HepG2 (cell line): ENCODE results near the gene SUPT4H1. TPM values are rescaled to one million over a fixed set of nuclear protein-coding genes. Genes with fewer than 3 reads are reported as not detected.

ENCODE experiments used
- ATAC-seq: fragments of 200-7000 bp; cut with Tn5 transposase; 3 replicates; pipeline ENCODE4 v1.9.1; 2020; ENCODE audit warnings: mild to moderate bottlenecking, moderate library complexity
- BruUV-seq: library from RNA; stranded (reverse); fragments of 400-500 nt; replicated peaks from 2 replicates; lab custom pipeline; 2021; lab: Mats Ljungman, UMichigan
- CTCF ChIA-PET: fragments of 300-600 bp; formaldehyde crosslinking; extraction: SDS; loops from one replicate; lab custom pipeline; 2021; ENCODE audit warnings: low total read pairs, inconsistent platforms, low intra/inter-chr PET ratio; lab: Yijun Ruan, JAX
- POLR2A ChIA-PET: fragments of 350-600 bp; sonication (Branson Sonifier 250); formaldehyde crosslinking; loops from one replicate; lab custom pipeline; 2020; ENCODE audit warnings: antibody characterized with exemption, inconsistent platforms; lab: Yijun Ruan, JAX
- DNase-seq: peaks from one replicate; pipeline ENCODE4 v3.0.0-alpha.2; 2015; ENCODE audit warnings: low spot score
- FAIRE-seq: peaks from 3 replicates; lab custom pipeline; 2011; peaks lifted over from hg19 to GRCh38; lab: Jason Lieb, UNC
- H2AFZ ChIP-seq: one replicate; pipeline ENCODE4 v1.6.1; 2011; ENCODE audit warnings: low read length, inconsistent platforms
- H3K27ac ChIP-seq: fragments of 300-600 bp; 3 replicates; pipeline ENCODE4 v1.8.0; 2011; ENCODE audit warnings: mixed run types, mild to moderate bottlenecking, mixed read lengths, low read length, inconsistent platforms; ENCODE audit not compliant: insufficient read depth; ENCODE audit errors: extremely low read length
- H3K27me3 ChIP-seq, 2 experiments: fragments of 200-600 bp in 1 of 2; 2 replicates in 1 of 2; 3 replicates in 1 of 2; pipeline versions ENCODE4 v1.6.0 to v1.8.0; 2011; ENCODE audit warnings: low read length in 2 of 2, mild to moderate bottlenecking in 2 of 2, moderate library complexity in 2 of 2, inconsistent platforms in 1 of 2; ENCODE audit not compliant: insufficient read depth in 2 of 2, control insufficient read depth in 1 of 2
- H3K36me3 ChIP-seq, 2 experiments: fragments of 200-600 bp in 1 of 2; replicated peaks in 1 of 2; 2 replicates in 1 of 2; 3 replicates in 1 of 2; pipeline versions ENCODE4 v1.5.1 to v1.8.0; 2011; ENCODE audit warnings: low read length in 2 of 2, inconsistent platforms in 1 of 2; ENCODE audit not compliant: insufficient read depth in 2 of 2, control insufficient read depth in 1 of 2
- H3K4me1 ChIP-seq: 2 replicates; pipeline ENCODE4 v1.5.1; 2012; ENCODE audit warnings: low read length, inconsistent platforms; ENCODE audit not compliant: insufficient read depth
- H3K4me2 ChIP-seq: 2 replicates; pipeline ENCODE4 v1.6.0; 2011; ENCODE audit warnings: low read depth, low read length, inconsistent platforms
- H3K4me3 ChIP-seq, 3 experiments: fragments of 200-600 bp in 1 of 3; sonication (generic), shearing (Covaris generic) in 1 of 3; replicated peaks in 1 of 3; 2 replicates each; pipeline ENCODE4 v1.5.1; 2011 to 2016; ENCODE audit warnings: low read length in 3 of 3, inconsistent platforms in 2 of 3, low read depth in 2 of 3, mild to moderate bottlenecking in 2 of 3, control low read depth in 1 of 3, mixed read lengths in 1 of 3; ENCODE audit not compliant: insufficient read depth in 1 of 3
- H3K79me2 ChIP-seq: one replicate; pipeline ENCODE4 v1.6.1; 2011; ENCODE audit warnings: low read length, inconsistent platforms; ENCODE audit not compliant: insufficient read depth
- H3K9ac ChIP-seq: 2 replicates; pipeline ENCODE4 v1.6.0; 2011; ENCODE audit warnings: mild to moderate bottlenecking, low read depth, low read length, inconsistent platforms; ENCODE audit not compliant: insufficient read depth
- H3K9me3 ChIP-seq: 2 replicates; pipeline ENCODE4 v1.5.1; 2012; ENCODE audit warnings: mild to moderate bottlenecking, low read length
- H4K20me1 ChIP-seq: 2 replicates; pipeline ENCODE4 v1.6.0; 2011; ENCODE audit warnings: inconsistent platforms, mild to moderate bottlenecking, low read length, moderate library complexity; ENCODE audit not compliant: insufficient read depth
- CENPT ChIP-seq: sonication (generic); formaldehyde crosslinking; IDR thresholded peaks from 2 replicates; pipeline ENCODE4 v1.8.0; 2022; ENCODE audit warnings: low read depth, mild to moderate bottlenecking, moderate library complexity, missing genetic modification reagents
- EP300 ChIP-seq, 3 experiments: sonication (generic) in 1 of 3; formaldehyde crosslinking in 1 of 3; IDR thresholded peaks; 2 replicates each; pipeline versions ENCODE4 v1.5.1 to v1.6.1; 2011 to 2020; ENCODE audit warnings: low read depth in 2 of 3, low read length in 2 of 3, borderline replicate concordance in 1 of 3, improper control_type of control experiment in 1 of 3, mild to moderate bottlenecking in 1 of 3, missing genetic modification reagents in 1 of 3, moderate library complexity in 1 of 3
- ETV5 ChIP-seq: IDR thresholded peaks from 2 replicates; pipeline ENCODE4 v1.6.1; 2018; ENCODE audit warnings: missing biosample characterization, missing genetic modification reagents, inconsistent platforms, borderline replicate concordance
- FOXA3 ChIP-seq: IDR thresholded peaks from 2 replicates; pipeline ENCODE4 v1.6.1; 2016; ENCODE audit warnings: missing genetic modification reagents, missing compliant biosample characterization
- GTF3A ChIP-seq: sonication (generic); formaldehyde crosslinking; conservative IDR thresholded peaks from 2 replicates; pipeline ENCODE4 v1.4.0; 2020; ENCODE audit warnings: mild to moderate bottlenecking, missing genetic modification reagents
- HIVEP1 ChIP-seq: sonication (generic); formaldehyde crosslinking; IDR thresholded peaks from 2 replicates; pipeline ENCODE4 v1.4.0; 2020; ENCODE audit warnings: mild to moderate bottlenecking, missing genetic modification reagents
- KDM5A ChIP-seq: fragments of 200-600 bp; sonication (generic); IDR thresholded peaks from 2 replicates; pipeline ENCODE4 v1.7.0; 2018; ENCODE audit warnings: antibody characterized with exemption, mild to moderate bottlenecking, low read length, borderline replicate concordance
- KDM5B ChIP-seq: sonication (generic); formaldehyde crosslinking; IDR thresholded peaks from 2 replicates; pipeline ENCODE4 v1.4.0; 2020; ENCODE audit warnings: missing genetic modification reagents, mild to moderate bottlenecking, borderline replicate concordance
- KLF12 ChIP-seq: sonication (generic); formaldehyde crosslinking; IDR thresholded peaks from 2 replicates; pipeline ENCODE4 v1.4.0; 2020; ENCODE audit warnings: missing genetic modification reagents, borderline replicate concordance
- SRY ChIP-seq: sonication (generic); formaldehyde crosslinking; IDR thresholded peaks from 2 replicates; pipeline ENCODE4 v1.8.0; 2022; ENCODE audit warnings: mild to moderate bottlenecking, missing genetic modification reagents
- ZNF496 ChIP-seq: sonication (generic); formaldehyde crosslinking; IDR thresholded peaks from 2 replicates; pipeline ENCODE4 v1.8.1; 2023; ENCODE audit warnings: mild to moderate bottlenecking, moderate library complexity, missing genetic modification reagents; ENCODE audit not compliant: insufficient replicate concordance
- ZNF607 ChIP-seq: sonication (generic); formaldehyde crosslinking; IDR thresholded peaks from 2 replicates; pipeline ENCODE4 v1.5.1; 2020; ENCODE audit warnings: missing genetic modification reagents, mild to moderate bottlenecking, borderline replicate concordance
- ZNF704 ChIP-seq: sonication (generic); formaldehyde crosslinking; IDR thresholded peaks from 2 replicates; pipeline ENCODE4 v1.8.1; 2023; ENCODE audit warnings: mild to moderate bottlenecking, inconsistent platforms, moderate library complexity, missing genetic modification reagents, borderline replicate concordance
- ZNF747 ChIP-seq: sonication (generic); formaldehyde crosslinking; IDR thresholded peaks from 2 replicates; pipeline ENCODE4 v1.8.1; 2023; ENCODE audit warnings: missing genetic modification reagents, mild to moderate bottlenecking, borderline replicate concordance
- ZNF777 ChIP-seq: sonication (generic); formaldehyde crosslinking; IDR thresholded peaks from 2 replicates; pipeline ENCODE4 v1.4.0; 2020; ENCODE audit warnings: missing genetic modification reagents
- WGBS: methylation state at CpG from one replicate; pipeline ENCODE4 v1.1.6; 2017; ENCODE audit warnings: low lambda C conversion rate; 5-methylcytosine and 5-hydroxymethylcytosine counted together
- in situ Hi-C: cut with HindIII; loops from 2 replicates; pipeline ENCODE4 v1.10.0; 2017; ENCODE audit warnings: low pct_unique_long_range_greater_than_20kb; ENCODE audit not compliant: extremely low pct_ligation_motif_present
- intact Hi-C: fragments of 100-400 bp; cut with micrococcal nuclease; formaldehyde crosslinking; loops from one replicate; pipeline ENCODE4 v1.10.0; 2022; ENCODE audit not compliant: unreplicated experiment
- polyA plus RNA-seq, 8 experiments: library from polyadenylated mRNA; depleted of rRNA in 3 of 8; stranded (reverse) in 7 of 8; unstranded in 1 of 8; fragments of >200 nt; fragmentation: Illumina TruSeq in 4 of 8; extraction: Trizol in 4 of 8; gene quantifications; 2 replicates each; pipeline versions ENCODE4 v1.2.1 to v1.2.3, GENCODE V29; 2011 to 2016; ENCODE audit warnings: low read depth in 4 of 8, missing spikeins in 1 of 8, mixed read lengths in 1 of 8; ENCODE audit not compliant: insufficient read depth in 1 of 8
- total RNA-seq, 5 experiments: library from RNA; depleted of rRNA; stranded (reverse); fragments of >200 nt; fragmentation: Illumina TruSeq; extraction: Trizol; gene quantifications; 2 replicates each; pipeline ENCODE4 v1.2.3, GENCODE V29; 2016; ENCODE audit warnings: low read depth in 1 of 5
- TF ChIP-seq, protein P1 (sequence below): sonication (generic); formaldehyde crosslinking; IDR thresholded peaks from 2 replicates; pipeline ENCODE4 v1.4.0; 2020; ENCODE audit warnings: low read depth, mild to moderate bottlenecking, missing genetic modification reagents
- TF ChIP-seq, protein P2 (sequence below): IDR thresholded peaks from 2 replicates; pipeline ENCODE4 v1.6.1; 2016; ENCODE audit warnings: missing genetic modification reagents, missing compliant biosample characterization
- TF ChIP-seq, protein P3 (sequence below): sonication (generic); formaldehyde crosslinking; IDR thresholded peaks from 2 replicates; pipeline ENCODE4 v1.5.1; 2020; ENCODE audit warnings: missing genetic modification reagents, mild to moderate bottlenecking, borderline replicate concordance
- TF ChIP-seq, protein P4 (sequence below): sonication (generic); formaldehyde crosslinking; conservative IDR thresholded peaks from 2 replicates; pipeline ENCODE4 v1.5.0; 2020; ENCODE audit warnings: missing genetic modification reagents

SUPT4H1 gene
- total and polyA plus RNA-seq, 2 of the 13 experiments (the other 11 are each of a cell fraction or from before 2014, with no cell fraction given) = 155 to 244 TPM

DNA sequence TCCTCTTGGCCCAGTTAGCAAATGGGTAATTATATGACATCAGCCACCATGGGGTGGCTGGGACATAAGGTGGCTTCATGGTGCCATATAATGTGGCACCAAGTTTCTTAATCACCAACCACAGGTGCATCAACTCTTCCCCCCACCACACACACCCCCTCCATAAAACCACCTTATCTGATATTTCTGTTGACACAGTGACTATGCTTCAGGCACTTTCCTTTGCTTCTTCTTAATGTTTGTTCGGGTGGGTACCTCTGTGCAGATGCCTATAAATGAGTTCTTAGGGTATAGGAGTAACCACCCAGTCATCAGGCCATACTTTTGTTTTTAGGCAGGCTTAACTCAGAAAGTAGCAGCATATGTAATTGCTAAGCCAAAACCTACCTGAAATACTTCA lies 35.8 kb upstream of the SUPT4H1 start:
- Histone ChIP-seq H3K4me3 (no peak overlapping the region; a peak in 1 of 6 replicates), H3K9ac (no peak overlapping the region), H4K20me1 (no peaks in the 10 kb centered on the region), H2AFZ (no peak overlapping the region), H3K9me3 (no peaks in the 10 kb centered on the region), H3K27ac (peak overlapping the region; percentile 93), H3K36me3 (peaks cover 4 to 29% of the 10 kb centered on the region in 2 experiments; a peak in 4 of 5 replicates), H3K27me3 (no peaks in the 10 kb centered on the region), H3K4me1 (peaks cover 97% of the 10 kb centered on the region), H3K4me2 (no peak overlapping the region), H3K79me2 (peaks cover 95% of the 10 kb centered on the region)
- WGBS = 72% methylated on average over 1 of the region's 1 CpG
- in situ Hi-C loops (no loop called here), intact Hi-C loops (no loop called here)
- no peak for FAIRE-seq
- no TSS peak for BruUV-seq
- ChIA-PET CTCF (no interaction called here), POLR2A (interaction anchor here (2.2 to 6.3 kb wide), 3 partner anchors 7 to 35 kb away, joined by 6 to 103 read pairs (median 58); partner anchors contain the start of gene SUPT4H1)
- no peak for ATAC-seq
- DNase-seq = no peak
- TF ChIP-seq, protein P1, sequence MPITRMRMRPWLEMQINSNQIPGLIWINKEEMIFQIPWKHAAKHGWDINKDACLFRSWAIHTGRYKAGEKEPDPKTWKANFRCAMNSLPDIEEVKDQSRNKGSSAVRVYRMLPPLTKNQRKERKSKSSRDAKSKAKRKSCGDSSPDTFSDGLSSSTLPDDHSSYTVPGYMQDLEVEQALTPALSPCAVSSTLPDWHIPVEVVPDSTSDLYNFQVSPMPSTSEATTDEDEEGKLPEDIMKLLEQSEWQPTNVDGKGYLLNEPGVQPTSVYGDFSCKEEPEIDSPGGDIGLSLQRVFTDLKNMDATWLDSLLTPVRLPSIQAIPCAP (CRISPR knock-in tag) = no peak
- TF ChIP-seq KLF12 (CRISPR knock-in tag) = no peak
- TF ChIP-seq FOXA3 (CRISPR knock-in tag) = peak; percentile 36; the same call in 1 of the 2 replicates
- TF ChIP-seq KDM5B (CRISPR knock-in tag) = no peak
- no peak for TF ChIP-seq ETV5
- TF ChIP-seq, protein P2, sequence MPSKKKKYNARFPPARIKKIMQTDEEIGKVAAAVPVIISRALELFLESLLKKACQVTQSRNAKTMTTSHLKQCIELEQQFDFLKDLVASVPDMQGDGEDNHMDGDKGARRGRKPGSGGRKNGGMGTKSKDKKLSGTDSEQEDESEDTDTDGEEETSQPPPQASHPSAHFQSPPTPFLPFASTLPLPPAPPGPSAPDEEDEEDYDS = no peak
- TF ChIP-seq ZNF777 (CRISPR knock-in tag) = no peak
- TF ChIP-seq GTF3A = no peak
- no peak for TF ChIP-seq ZNF704 (CRISPR knock-in tag)
- TF ChIP-seq KDM5A = no peak
- no peak for TF ChIP-seq HIVEP1
- TF ChIP-seq ZNF747 (CRISPR knock-in tag) = no peak
- TF ChIP-seq ZNF496 (CRISPR knock-in tag) = no peak
- TF ChIP-seq, protein P3, sequence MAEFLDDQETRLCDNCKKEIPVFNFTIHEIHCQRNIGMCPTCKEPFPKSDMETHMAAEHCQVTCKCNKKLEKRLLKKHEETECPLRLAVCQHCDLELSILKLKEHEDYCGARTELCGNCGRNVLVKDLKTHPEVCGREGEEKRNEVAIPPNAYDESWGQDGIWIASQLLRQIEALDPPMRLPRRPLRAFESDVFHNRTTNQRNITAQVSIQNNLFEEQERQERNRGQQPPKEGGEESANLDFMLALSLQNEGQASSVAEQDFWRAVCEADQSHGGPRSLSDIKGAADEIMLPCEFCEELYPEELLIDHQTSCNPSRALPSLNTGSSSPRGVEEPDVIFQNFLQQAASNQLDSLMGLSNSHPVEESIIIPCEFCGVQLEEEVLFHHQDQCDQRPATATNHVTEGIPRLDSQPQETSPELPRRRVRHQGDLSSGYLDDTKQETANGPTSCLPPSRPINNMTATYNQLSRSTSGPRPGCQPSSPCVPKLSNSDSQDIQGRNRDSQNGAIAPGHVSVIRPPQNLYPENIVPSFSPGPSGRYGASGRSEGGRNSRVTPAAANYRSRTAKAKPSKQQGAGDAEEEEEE (CRISPR knock-in tag) = no peak
- no peak for TF ChIP-seq SRY (CRISPR knock-in tag)
- TF ChIP-seq, protein P4, sequence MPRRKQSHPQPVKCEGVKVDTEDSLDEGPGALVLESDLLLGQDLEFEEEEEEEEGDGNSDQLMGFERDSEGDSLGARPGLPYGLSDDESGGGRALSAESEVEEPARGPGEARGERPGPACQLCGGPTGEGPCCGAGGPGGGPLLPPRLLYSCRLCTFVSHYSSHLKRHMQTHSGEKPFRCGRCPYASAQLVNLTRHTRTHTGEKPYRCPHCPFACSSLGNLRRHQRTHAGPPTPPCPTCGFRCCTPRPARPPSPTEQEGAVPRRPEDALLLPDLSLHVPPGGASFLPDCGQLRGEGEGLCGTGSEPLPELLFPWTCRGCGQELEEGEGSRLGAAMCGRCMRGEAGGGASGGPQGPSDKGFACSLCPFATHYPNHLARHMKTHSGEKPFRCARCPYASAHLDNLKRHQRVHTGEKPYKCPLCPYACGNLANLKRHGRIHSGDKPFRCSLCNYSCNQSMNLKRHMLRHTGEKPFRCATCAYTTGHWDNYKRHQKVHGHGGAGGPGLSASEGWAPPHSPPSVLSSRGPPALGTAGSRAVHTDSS (CRISPR knock-in tag) = no peak
- TF ChIP-seq ZNF607 (CRISPR knock-in tag) = no peak
- peak in 1 of 2 experiments; percentile 51; a peak in 2 of 4 replicates for TF ChIP-seq EP300 (IDR thresholded peaks at IDR 0.05; ENCODE audit: low read depth in 2 of 2, low read length in 2 of 2)
- no peak; the same call in 1 of the 2 replicates for TF ChIP-seq EP300 (CRISPR knock-in tag; IDR thresholded peaks at IDR 0.05; ENCODE audit: borderline replicate concordance)
- TF ChIP-seq CENPT (CRISPR knock-in tag) = no peak
